ENCODE results near the gene CCDC187. TPM values are rescaled to one million over a fixed set of nuclear protein-coding genes. Genes with fewer than 3 reads are reported as not detected.

Gene CCDC187
- total RNA-seq, 1 experiment from 2014 or later, result 0.04 TPM

- H3K27me3 Mint-ChIP-seq (ENCODE audit: low read depth), result no peaks in the 10 kb centered on the region
- POLR2A ChIA-PET, result no interaction called here
- H3K9me3 Mint-ChIP-seq, result no peaks in the 10 kb centered on the region
- peaks cover 10% of the 10 kb centered on the region for H3K36me3 Mint-ChIP-seq
- TF ChIP-seq IRF2 (CRISPR knock-in tag; IDR thresholded peaks at IDR 0.05; ENCODE audit: borderline replicate concordance, low read depth), result no peak
- no peak for TF ChIP-seq MYBL2 (CRISPR knock-in tag; IDR thresholded peaks at IDR 0.05)
- TF ChIP-seq ERG (CRISPR knock-in tag; IDR thresholded peaks at IDR 0.05), result no peak
- no peak for TF ChIP-seq AFF4 (CRISPR knock-in tag; IDR thresholded peaks at IDR 0.05; ENCODE audit: borderline replicate concordance)
- TF ChIP-seq HMGXB4 (CRISPR knock-in tag; IDR thresholded peaks at IDR 0.05), result no peak
- no peak for TF ChIP-seq GABPB1 (CRISPR knock-in tag; IDR thresholded peaks at IDR 0.05)
- TF ChIP-seq ATF6 (CRISPR knock-in tag; IDR thresholded peaks at IDR 0.05), result no peak
- TF ChIP-seq FOXK1 (CRISPR knock-in tag; IDR thresholded peaks at IDR 0.05), result no peak
- ATAC-seq (no peak), DNase-seq (ENCODE audit: low spot score) (no peak)
- peaks cover 4% of the 10 kb centered on the region; the same call in 1 of the 2 replicates for H3K4me1 Mint-ChIP-seq
- CTCF ChIA-PET, result no interaction called here
- H3K27ac Mint-ChIP-seq, result peak overlapping the region; percentile 91
- no peak overlapping the region for H3K4me3 Mint-ChIP-seq
These were observed 70.0 kb downstream of the CCDC187 start for GRCh38 chr9:136233868-136234267.

GRCh38 chr9:136233411-136233810 lies 70.5 kb downstream of the CCDC187 start:
- peak overlapping the region; percentile 91 for H3K27ac Mint-ChIP-seq
- no peaks in the 10 kb centered on the region for H3K9me3 Mint-ChIP-seq
- H3K4me1 Mint-ChIP-seq, result peaks cover 4% of the 10 kb centered on the region; the same call in 1 of the 2 replicates
- ChIA-PET POLR2A (no interaction called here), CTCF (no interaction called here)
- H3K4me3 Mint-ChIP-seq, result no peak overlapping the region
- ATAC-seq (no peak), DNase-seq (ENCODE audit: low spot score) (no peak)
- no peaks in the 10 kb centered on the region for H3K27me3 Mint-ChIP-seq (ENCODE audit: low read depth)
- peaks cover 10% of the 10 kb centered on the region for H3K36me3 Mint-ChIP-seq
- TF ChIP-seq ZSCAN18 (CRISPR knock-in tag; IDR thresholded peaks at IDR 0.05) (no peak), TEAD1 (CRISPR knock-in tag; IDR thresholded peaks at IDR 0.05) (no peak), STAT6 (CRISPR knock-in tag; conservative IDR thresholded peaks at IDR 0.05; ENCODE audit: low read depth) (no peak), ELF4 (CRISPR knock-in tag; IDR thresholded peaks at IDR 0.05; ENCODE audit: low read depth) (no peak), HMGA2 (CRISPR knock-in tag; IDR thresholded peaks at IDR 0.05) (no peak), USF1 (CRISPR knock-in tag; IDR thresholded peaks at IDR 0.05) (no peak), SOX15 (CRISPR knock-in tag; IDR thresholded peaks at IDR 0.05) (no peak), NR2C2 (CRISPR knock-in tag; IDR thresholded peaks at IDR 0.05) (no peak), PREB (CRISPR knock-in tag; IDR thresholded peaks at IDR 0.05; ENCODE audit: borderline replicate concordance) (no peak)
